Measurements from ENCODE around the gene FBLN1.

The FBLN1 gene

GRCh38 chr22:45563362-45564040 is 60.8 kb downstream of the FBLN1 start:
- Mint-ChIP-seq H3K27ac (ENCODE audit: low read depth) (no peak overlapping the region), H3K4me3 (no peak overlapping the region), H3K4me1 (no peaks in the 10 kb centered on the region), H3K27me3 (peaks cover 43% of the 10 kb centered on the region), H3K36me3 (ENCODE audit: insufficient read depth) (no peaks in the 10 kb centered on the region), H3K9me3 (peaks cover 6% of the 10 kb centered on the region)
- DNase-seq (ENCODE audit: low spot score in 2 of 2) (no peak), ATAC-seq (replicated peaks; ENCODE audit: extremely low read depth, poor library complexity, severe bottlenecking) (no peak)

GRCh38 chr22:45564349-45565030 is 61.8 kb downstream of the FBLN1 start:
- Mint-ChIP-seq H3K9me3 (peaks cover 6% of the 10 kb centered on the region), H3K27ac (ENCODE audit: low read depth) (no peak overlapping the region)

GRCh38 chr22:45565171-45565570 is 62.5 kb downstream of the FBLN1 start:
- no peaks in the 10 kb centered on the region for H3K36me3 Mint-ChIP-seq (ENCODE audit: insufficient read depth)
- no peak overlapping the region for H3K4me3 Mint-ChIP-seq
- no peaks in the 10 kb centered on the region for H3K4me1 Mint-ChIP-seq
- H3K9me3 Mint-ChIP-seq: peaks cover 6% of the 10 kb centered on the region
- H3K27ac Mint-ChIP-seq (ENCODE audit: low read depth): no peak overlapping the region
- no peak for DNase-seq (ENCODE audit: low spot score in 2 of 2)
- H3K27me3 Mint-ChIP-seq: peaks cover 52% of the 10 kb centered on the region
- ATAC-seq (replicated peaks; ENCODE audit: extremely low read depth, poor library complexity, severe bottlenecking): no peak

More at GRCh38 chr22:45564349-45565030, 61.8 kb downstream of the FBLN1 start:
- Mint-ChIP-seq H3K27me3 (peaks cover 52% of the 10 kb centered on the region), H3K36me3 (ENCODE audit: insufficient read depth) (no peaks in the 10 kb centered on the region), H3K4me1 (no peaks in the 10 kb centered on the region), H3K4me3 (no peak overlapping the region)
- ATAC-seq (replicated peaks; ENCODE audit: extremely low read depth, poor library complexity, severe bottlenecking): no peak
- no peak for DNase-seq (ENCODE audit: low spot score in 2 of 2)

- H3K36me3 Mint-ChIP-seq (ENCODE audit: insufficient read depth): no peaks in the 10 kb centered on the region
- H3K9me3 Mint-ChIP-seq: no peaks in the 10 kb centered on the region
- H3K27ac Mint-ChIP-seq (ENCODE audit: low read depth): no peak overlapping the region
- H3K27me3 Mint-ChIP-seq: peaks cover 52% of the 10 kb centered on the region
- DNase-seq (ENCODE audit: low spot score in 2 of 2) (no peak), ATAC-seq (replicated peaks; ENCODE audit: extremely low read depth, poor library complexity, severe bottlenecking) (no peak)
- no peaks in the 10 kb centered on the region for H3K4me1 Mint-ChIP-seq
- H3K4me3 Mint-ChIP-seq: no peak overlapping the region
Measured at GRCh38 chr22:45565973-45566372, 63.3 kb downstream of the FBLN1 start.

GRCh38 chr22:45568213-45568612 is 65.5 kb downstream of the FBLN1 start:
- no peak for DNase-seq (ENCODE audit: low spot score in 2 of 2)
- no peaks in the 10 kb centered on the region for H3K4me1 Mint-ChIP-seq
- no peak overlapping the region for H3K4me3 Mint-ChIP-seq
- no peaks in the 10 kb centered on the region for H3K36me3 Mint-ChIP-seq (ENCODE audit: insufficient read depth)
- no peak overlapping the region for H3K27ac Mint-ChIP-seq (ENCODE audit: low read depth)
- H3K27me3 Mint-ChIP-seq: peaks cover 52% of the 10 kb centered on the region
- no peaks in the 10 kb centered on the region for H3K9me3 Mint-ChIP-seq
- no peak for ATAC-seq (replicated peaks; ENCODE audit: extremely low read depth, poor library complexity, severe bottlenecking)

- H3K27ac Mint-ChIP-seq (ENCODE audit: low read depth): no peak overlapping the region
- ATAC-seq (replicated peaks; ENCODE audit: extremely low read depth, poor library complexity, severe bottlenecking) (no peak), DNase-seq (ENCODE audit: low spot score in 2 of 2) (no peak)
- no peak overlapping the region for H3K4me3 Mint-ChIP-seq
- no peaks in the 10 kb centered on the region for H3K36me3 Mint-ChIP-seq (ENCODE audit: insufficient read depth)
- no peaks in the 10 kb centered on the region for H3K4me1 Mint-ChIP-seq
- no peaks in the 10 kb centered on the region for H3K9me3 Mint-ChIP-seq
- peaks cover 29% of the 10 kb centered on the region for H3K27me3 Mint-ChIP-seq
Measured at GRCh38 chr22:45571089-45571488, 68.4 kb downstream of the FBLN1 start.

GRCh38 chr22:45572444-45572843 is 69.8 kb downstream of the FBLN1 start:
- Mint-ChIP-seq H3K9me3 (no peaks in the 10 kb centered on the region), H3K27me3 (peaks cover 29% of the 10 kb centered on the region), H3K4me1 (no peaks in the 10 kb centered on the region), H3K4me3 (no peak overlapping the region), H3K36me3 (ENCODE audit: insufficient read depth) (no peaks in the 10 kb centered on the region), H3K27ac (ENCODE audit: low read depth) (no peak overlapping the region)
- DNase-seq (ENCODE audit: low spot score in 2 of 2) (no peak), ATAC-seq (replicated peaks; ENCODE audit: extremely low read depth, poor library complexity, severe bottlenecking) (no peak)

- Mint-ChIP-seq H3K4me1 (no peaks in the 10 kb centered on the region), H3K27ac (ENCODE audit: low read depth) (no peak overlapping the region), H3K27me3 (peaks cover 18% of the 10 kb centered on the region), H3K9me3 (no peaks in the 10 kb centered on the region), H3K4me3 (no peak overlapping the region), H3K36me3 (ENCODE audit: insufficient read depth) (peaks cover 1% of the 10 kb centered on the region)
- ATAC-seq (replicated peaks; ENCODE audit: extremely low read depth, poor library complexity, severe bottlenecking) (no peak), DNase-seq (ENCODE audit: low spot score in 2 of 2) (no peak)
Measured at GRCh38 chr22:45574069-45574703, 71.5 kb downstream of the FBLN1 start.

GRCh38 chr22:45575173-45575572 is 72.5 kb downstream of the FBLN1 start:
- Mint-ChIP-seq H3K4me1 (no peaks in the 10 kb centered on the region), H3K9me3 (no peaks in the 10 kb centered on the region), H3K4me3 (no peak overlapping the region), H3K27me3 (peaks cover 23% of the 10 kb centered on the region), H3K36me3 (ENCODE audit: insufficient read depth) (peaks cover 1% of the 10 kb centered on the region), H3K27ac (ENCODE audit: low read depth) (no peak overlapping the region)
- no peak for DNase-seq (ENCODE audit: low spot score in 2 of 2)
- ATAC-seq (replicated peaks; ENCODE audit: extremely low read depth, poor library complexity, severe bottlenecking): no peak

GRCh38 chr22:45575607-45576272 is 73.1 kb downstream of the FBLN1 start:
- peaks cover 1% of the 10 kb centered on the region for H3K36me3 Mint-ChIP-seq (ENCODE audit: insufficient read depth)
- no peaks in the 10 kb centered on the region for H3K4me1 Mint-ChIP-seq
- H3K27ac Mint-ChIP-seq (ENCODE audit: low read depth): no peak overlapping the region
- ATAC-seq (replicated peaks; ENCODE audit: extremely low read depth, poor library complexity, severe bottlenecking) (no peak), DNase-seq (ENCODE audit: low spot score in 2 of 2) (no peak)
- H3K27me3 Mint-ChIP-seq: peaks cover 23% of the 10 kb centered on the region
- H3K9me3 Mint-ChIP-seq: no peaks in the 10 kb centered on the region
- H3K4me3 Mint-ChIP-seq: no peak overlapping the region

GRCh38 chr22:45576273-45576625 is 73.6 kb downstream of the FBLN1 start:
- Mint-ChIP-seq H3K4me1 (no peaks in the 10 kb centered on the region), H3K27ac (ENCODE audit: low read depth) (no peak overlapping the region), H3K4me3 (no peak overlapping the region), H3K9me3 (no peaks in the 10 kb centered on the region), H3K36me3 (ENCODE audit: insufficient read depth) (peaks cover 1% of the 10 kb centered on the region), H3K27me3 (peaks cover 23% of the 10 kb centered on the region)
- no peak for ATAC-seq (replicated peaks; ENCODE audit: extremely low read depth, poor library complexity, severe bottlenecking)
- no peak for DNase-seq (ENCODE audit: low spot score in 2 of 2)

GRCh38 chr22:45576730-45577464 is 74.2 kb downstream of the FBLN1 start:
- H3K27me3 Mint-ChIP-seq: peaks cover 23% of the 10 kb centered on the region
- no peaks in the 10 kb centered on the region for H3K9me3 Mint-ChIP-seq
- DNase-seq (ENCODE audit: low spot score in 2 of 2) (no peak), ATAC-seq (replicated peaks; ENCODE audit: extremely low read depth, poor library complexity, severe bottlenecking) (no peak)
- H3K36me3 Mint-ChIP-seq (ENCODE audit: insufficient read depth): peaks cover 1% of the 10 kb centered on the region
- H3K4me1 Mint-ChIP-seq: no peaks in the 10 kb centered on the region
- no peak overlapping the region for H3K27ac Mint-ChIP-seq (ENCODE audit: low read depth)
- H3K4me3 Mint-ChIP-seq: no peak overlapping the region

Measured in central memory CD8-positive, alpha-beta T cell (primary cell).